NCI-H2196 treated with DMSO at 0.1 percent for 48 hours (cell line): ENCODE results near the gene CENPQ.

Source experiments
- DNase-seq: peaks from one replicate; lab custom pipeline; 2025; ENCODE audit not compliant: unreplicated experiment; lab: John Stamatoyannopoulos, UW

The CENPQ gene

DNA sequence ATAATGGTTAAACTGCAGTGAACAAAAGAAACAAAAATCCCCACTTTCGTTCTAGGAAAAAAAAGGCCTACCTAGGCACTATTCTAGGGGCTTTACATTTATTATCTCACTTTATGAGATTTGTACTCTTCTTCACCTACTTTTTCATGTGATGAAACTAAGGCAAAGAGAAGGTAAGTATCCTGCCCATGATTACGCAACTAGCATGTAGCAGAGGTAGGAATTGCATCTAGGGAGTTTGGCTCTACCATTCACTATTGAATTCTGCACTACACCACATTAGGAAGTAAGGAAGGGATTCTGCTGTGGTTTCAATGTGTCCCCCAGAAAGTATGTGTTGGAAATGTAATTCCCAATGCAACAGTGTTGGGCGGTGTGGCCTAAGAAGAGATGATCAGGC lies 75.9 kb downstream of the CENPQ start:
- DNase-seq = no peak

DNA sequence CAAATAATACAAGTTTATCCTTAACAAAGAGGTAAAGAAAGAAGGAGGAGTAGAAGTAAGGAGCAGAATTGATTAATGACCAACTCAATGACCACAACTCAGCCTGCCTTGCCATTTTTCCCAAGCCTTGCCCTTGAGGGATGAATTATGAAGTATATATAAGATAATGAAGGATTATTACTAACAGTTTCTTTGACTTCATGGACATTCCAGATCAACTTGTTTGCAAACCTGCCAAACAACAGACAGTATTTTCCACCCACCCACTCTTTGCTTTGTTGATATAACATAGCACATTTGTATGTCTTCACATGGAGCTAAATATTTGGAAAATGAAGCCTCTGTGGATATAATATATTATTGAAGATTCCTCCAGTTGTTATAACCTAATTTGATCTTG lies 77.4 kb downstream of the CENPQ start:
- DNase-seq = no peak

DNA sequence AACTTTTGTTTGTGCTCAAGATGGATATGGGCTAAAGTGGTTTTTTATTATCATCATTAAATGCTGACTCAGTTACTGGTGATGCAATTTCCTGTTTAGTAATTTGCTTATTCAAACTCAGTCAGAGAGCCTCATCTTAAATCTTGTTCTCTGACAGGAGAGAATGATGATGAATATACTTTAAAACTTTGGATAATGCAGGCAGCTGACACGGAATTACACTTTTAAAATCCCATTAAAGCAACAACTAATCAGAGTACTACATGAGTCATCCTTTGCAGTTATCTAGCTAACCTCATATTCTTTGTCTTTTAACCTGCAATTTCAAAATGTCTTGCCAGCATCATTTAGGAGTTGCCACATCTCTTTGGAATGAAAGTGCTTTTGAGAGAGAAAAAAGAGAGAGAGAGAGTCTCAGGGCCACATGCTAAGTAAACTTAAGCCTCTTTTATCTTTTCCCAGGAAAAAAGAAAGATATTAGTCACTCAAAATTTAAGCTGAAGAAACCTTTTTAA lies 78.1 kb downstream of the CENPQ start:
- no peak for DNase-seq

DNA sequence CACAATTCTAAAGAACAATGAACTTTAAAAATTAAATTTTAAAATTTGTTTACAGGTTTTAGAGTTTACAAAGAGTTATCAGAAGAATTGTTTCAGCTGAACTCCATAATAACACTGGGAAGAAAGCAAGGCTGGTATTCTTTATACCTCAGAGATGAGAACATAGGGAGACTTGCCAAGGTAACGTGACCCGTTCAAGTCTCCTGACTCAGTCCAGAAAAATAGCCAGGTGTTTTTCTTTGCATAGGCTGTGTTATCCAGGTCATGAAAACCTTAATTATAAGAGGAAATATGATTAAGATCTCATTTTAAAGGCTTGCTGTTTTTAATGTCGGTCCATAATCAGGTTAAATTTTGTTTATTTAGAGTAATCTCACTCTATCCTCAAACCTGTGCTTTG lies 78.8 kb downstream of the CENPQ start:
- DNase-seq = peak; percentile 66
